Left forelimb (tissue), 1 donor: Measurements from ENCODE around the gene CDH18.
"Not testable (repeated sequence)": the region's sequence is repeated elsewhere in the genome, so short reads cannot be mapped to it uniquely, and the experiment has no call there.

Source experiments
- DNase-seq: peaks from one replicate; pipeline ENCODE4 v3.0.0-alpha.2; 2018; ENCODE audit warnings: low spot score

Gene CDH18

DNA sequence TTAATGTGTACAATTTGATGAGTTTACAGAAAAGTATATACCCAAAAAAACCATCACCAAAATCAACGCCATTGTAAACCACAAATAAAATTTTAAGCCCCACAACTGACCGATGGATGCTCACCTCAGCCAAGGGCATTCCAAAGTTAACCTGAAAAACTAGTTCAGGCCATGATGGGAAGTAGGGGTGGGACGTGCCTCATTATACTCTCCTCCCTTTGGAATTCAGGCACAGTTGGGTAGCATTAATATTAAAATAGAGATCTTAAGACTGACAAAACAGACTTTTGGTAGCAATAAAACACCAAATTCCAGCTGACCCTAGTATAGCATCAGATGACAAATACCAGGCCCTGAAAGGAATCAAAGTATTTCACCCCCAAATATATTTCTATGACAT is 129.0 kb downstream of the CDH18 start:
- DNase-seq = no peak

DNA sequence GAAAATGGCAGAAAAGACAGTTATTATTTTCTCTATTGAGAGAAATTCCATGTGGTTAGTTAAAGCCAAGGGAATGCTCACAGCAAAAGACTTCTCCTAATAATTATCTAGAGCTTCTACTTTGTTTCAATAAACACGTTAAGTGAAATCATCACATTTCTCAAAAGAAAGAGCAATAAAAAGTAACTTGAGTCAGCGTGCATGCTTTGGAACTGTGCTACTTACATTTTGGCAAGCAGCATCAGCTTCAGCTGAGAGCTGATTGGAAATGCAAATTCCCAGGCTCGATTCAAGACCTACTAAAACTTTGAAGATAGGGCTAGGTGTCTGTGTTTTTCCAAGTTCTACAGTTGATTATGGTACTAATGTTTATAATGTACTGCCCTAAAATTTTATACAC is 132.1 kb downstream of the CDH18 start:
- DNase-seq = no peak

DNA sequence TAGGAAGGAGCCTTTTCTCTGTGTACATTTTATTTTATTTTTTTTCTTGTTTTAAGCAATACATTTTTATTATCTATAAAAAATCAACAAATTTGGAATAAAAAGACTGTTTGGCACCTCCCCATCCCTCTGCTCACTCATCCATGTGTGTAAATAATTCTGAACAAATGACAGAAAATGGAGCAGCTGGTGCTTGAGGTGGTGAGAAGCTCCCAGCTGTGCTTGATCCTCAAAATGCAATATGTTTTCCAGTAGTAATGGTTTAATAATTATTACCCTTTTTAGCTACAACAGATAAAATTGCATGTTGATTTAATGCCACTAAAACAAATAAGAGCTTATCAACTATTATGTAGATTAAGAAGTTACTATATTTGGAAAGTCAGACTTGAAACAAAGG is 132.5 kb downstream of the CDH18 start:
- DNase-seq = no peak

DNA sequence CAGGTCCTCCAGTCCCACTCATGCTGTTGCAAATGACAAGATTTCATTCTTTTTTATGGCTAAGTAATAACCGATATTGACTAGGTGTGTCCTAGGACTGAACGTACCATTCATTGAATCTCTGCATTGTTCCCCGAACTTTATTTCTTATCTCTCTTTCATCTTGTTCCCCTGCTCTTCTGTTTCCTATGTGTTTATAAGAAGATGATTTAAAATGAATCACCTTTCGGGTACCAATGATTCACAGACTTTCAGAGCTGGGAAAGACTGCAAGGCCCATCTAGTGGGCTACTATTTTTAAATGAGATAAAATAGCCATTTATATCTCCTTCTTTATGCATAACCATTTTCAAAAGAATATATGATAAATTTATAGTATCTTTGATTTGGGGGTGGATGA is 133.0 kb downstream of the CDH18 start:
- no peak for DNase-seq

DNA sequence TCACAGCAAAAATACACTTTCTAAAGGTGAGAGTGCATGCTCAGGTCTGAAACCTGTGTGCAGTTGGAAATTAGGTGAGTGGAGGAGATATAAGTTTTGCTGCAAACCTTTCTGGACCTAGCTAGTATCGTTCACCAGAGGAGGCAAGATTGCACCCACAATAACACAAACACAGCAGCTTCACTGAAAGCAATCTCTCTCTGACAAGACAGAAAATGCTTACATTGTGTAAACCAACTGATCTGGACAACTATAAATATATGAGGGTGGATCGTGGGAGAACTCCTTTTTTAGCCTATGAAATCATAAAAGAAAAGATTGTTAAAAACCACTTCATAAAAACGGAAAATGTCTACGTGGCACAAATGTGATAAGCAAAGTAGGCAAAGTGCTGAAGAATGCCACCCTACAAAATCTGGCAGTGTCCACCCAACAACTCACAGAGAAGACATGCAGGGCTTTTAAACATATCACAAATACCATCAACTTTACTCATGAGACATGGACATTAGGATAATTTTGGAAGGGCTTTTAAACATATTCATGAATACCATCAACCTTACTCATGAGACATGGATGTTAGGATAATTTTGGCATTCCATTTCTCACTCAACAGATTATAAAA is 134.3 kb downstream of the CDH18 start:
- DNase-seq = no peak

DNA sequence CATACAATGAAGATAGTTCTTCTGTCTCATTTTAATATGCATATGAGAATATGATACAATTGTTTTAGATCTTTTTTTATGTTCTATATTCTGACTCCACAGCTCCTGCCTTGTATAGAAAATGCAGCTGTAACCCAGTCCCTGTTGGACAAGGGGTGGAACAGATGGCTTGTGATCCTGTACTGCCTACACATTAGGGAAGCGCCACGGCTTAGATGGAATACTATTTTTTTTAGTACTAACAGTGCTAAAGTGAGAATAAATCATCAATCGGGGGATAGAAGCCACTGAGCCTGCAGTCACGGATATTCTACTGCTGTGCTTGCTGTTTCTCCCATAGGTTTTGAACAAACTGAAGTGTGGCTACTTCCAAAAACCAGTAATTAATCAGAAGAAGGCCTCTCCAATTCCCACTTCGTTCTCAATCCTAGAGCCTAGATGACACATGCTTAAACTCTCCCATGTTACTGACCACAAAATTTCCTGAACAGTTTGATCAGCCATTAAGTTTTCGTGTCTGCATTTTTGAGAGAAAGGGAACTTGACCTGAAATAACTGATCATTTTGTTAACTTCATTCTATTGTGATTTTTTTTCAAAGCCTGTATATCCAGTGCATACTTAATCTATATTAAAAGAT is 150.3 kb downstream of the CDH18 start:
- no peak for DNase-seq

DNA sequence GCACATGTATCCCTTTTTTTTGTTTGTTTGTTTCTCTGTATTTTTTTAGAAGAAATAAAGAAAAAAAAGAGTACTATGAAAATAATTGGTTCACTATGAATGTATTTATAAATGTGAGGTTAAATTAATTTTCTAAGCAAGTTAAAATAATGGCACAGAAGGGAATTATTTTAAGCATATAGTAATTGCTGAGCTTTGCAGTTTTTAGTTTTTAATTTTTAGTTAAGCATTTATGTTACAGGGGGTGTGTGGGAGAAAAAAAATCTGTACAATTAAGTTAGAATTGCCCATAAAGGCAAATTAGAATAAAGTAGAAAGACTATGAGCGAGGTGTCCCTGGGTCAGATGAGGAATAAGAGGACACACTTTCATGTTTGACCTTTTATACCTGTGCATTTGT is 152.6 kb downstream of the CDH18 start:
- no peak for DNase-seq

DNA sequence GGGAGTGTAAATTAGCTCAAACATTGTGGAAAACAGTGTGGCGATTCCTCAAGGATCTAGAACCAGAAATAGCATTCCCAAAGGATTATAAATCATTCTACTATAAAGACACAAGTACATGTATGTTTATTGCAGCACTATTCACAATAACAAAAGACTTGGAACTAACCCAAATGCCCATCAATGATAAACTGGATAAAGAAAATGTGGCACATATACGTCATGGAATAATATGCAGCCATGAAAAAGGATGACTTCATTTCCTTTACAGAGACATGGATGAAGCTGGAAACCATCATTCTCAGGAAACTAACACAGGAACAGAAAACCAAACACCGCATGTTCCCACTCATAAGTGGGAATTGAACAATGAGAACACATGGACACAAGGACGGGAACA is 175.3 kb downstream of the CDH18 start:
- DNase-seq = not testable (repeated sequence)

DNA sequence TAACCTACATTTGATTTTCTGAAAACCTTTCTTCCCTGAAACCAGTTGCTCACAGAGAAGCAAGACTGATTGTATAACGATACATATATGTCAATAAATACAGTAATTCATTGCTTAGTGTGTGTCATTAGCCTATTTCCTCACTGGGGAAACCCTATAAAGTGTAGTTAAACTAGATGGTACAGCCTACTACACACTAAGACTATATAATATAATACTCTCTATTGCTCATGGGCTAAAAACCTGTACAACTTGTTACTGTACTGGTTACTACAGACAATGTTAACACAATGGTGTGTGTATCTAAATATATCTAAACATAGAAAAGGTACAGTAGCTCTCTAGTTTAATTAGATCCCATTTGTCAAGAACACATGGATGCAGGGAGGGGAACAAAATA is 181.2 kb downstream of the CDH18 start:
- DNase-seq = no peak

DNA sequence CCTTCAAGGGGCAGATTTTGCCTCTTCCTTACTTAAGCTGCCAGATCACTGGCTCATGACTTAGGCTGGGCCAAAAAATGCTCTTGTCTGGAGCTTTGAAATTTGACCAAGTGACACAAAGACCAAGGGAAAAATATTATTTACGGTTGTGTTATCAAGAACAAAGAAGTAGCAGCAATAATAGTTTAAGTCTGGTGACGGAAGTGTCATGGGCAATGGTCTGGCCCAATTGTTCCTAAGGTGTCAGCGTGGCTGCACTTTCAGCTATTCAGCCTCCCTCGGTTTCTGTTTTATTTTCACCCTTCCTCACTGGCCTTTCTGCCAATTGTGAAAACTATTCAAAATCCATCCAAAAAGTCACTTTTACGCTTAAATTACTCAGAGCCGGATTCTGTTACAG is 185.3 kb downstream of the CDH18 start:
- DNase-seq = no peak

DNA sequence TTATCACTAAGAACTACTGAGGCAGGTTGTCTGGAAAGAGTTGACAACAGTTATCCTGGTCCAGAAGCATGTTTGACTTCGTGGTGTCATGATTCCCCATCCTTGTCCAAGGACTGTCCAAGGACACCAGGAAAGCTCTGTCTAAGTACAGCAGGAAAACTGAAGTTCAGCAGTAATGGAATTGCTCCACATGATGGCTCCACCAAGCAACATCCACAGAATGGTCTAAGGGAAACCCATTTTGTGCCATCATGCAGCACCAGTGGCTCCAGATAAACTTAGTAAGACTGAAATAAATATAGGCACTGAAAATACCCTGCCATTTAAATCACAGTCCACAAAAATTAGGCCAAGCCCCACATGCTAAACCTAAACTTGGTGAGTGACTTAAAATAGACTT is 192.8 kb downstream of the CDH18 start:
- no peak for DNase-seq

DNA sequence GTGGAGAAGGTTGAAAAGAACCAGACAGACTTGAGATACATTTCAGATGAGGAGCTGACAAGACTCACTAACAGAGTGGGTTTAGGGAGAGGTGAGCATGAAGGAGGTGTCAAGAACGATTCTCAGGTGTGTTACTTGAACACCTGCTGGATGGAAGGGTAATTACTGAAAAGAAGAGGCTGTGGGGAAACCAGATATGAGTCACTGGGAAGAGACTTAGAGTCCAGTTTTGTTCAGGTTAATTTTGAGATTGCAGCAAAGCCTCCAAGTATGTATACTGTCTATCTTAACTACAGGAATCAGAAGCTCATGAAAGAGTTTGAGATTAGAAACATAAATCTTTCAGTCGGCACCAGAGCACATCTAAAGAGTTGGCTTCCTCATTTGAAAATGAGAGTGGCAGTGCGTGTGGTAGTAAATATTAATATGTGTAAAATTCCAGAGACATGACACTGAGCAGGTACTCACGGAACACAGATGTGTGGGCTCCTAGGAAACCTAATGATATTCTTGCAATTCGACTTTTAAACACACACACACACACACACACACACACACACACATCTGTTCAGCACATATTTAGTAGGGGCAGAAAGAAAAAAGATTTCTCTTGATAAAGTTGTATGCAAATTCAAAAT is 197.1 kb downstream of the CDH18 start:
- DNase-seq = no peak

DNA sequence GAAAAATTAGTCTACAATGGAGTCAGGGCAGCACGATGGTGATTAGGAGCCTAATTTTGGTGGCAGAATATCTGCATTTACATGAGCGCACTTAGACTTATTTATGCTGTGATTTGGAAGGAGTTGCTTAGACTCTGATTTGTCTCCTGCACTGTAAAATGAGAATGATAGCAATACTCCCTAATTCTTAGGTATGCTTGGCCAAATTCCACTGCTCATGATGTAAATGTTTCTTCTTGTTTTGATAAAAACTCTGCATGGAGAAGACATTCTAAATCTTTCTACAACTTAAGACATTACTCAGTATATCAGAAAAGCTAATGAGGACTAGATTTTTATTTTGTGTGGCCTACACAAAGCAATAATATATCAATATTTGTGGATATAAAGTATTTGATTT is 205.4 kb downstream of the CDH18 start:
- DNase-seq = no peak

DNA sequence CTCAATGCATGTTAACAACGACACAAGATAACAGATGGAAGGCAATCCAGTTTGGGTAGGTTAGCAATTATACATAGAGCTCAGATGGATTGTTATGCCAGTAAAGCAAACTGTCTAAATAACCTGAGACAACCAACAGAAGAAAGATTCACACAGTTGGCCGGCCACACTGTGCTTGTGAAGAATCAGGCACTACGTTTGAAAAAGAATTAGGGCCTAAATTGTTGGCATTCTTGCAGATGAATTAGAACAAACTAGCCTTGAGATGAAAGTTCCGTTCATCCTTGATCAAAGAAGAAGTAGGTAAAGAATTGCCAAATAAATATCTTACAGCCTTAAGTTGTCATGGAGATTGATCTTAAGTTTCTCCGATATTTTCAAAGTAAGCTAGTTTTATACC is 210.6 kb downstream of the CDH18 start:
- no peak for DNase-seq

DNA sequence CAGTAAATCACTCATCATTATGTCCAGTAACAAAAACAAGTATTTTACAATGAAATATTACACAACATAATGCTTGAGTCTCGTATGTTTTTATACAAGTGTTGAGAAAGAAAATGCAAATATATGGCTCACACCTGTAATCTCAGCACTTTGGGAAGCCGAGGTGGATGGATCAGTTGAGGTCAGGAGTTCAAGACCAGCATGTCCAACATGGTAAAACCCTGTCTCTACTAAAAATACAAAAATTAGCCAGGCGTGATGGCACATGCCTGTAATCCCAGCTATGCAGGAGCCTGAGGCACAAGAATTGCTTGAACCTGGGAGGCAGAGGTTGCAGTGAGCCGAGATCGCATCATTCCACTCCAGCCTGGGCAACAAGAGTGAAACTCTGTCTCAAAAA is 211.1 kb downstream of the CDH18 start:
- DNase-seq = not testable (repeated sequence)

DNA sequence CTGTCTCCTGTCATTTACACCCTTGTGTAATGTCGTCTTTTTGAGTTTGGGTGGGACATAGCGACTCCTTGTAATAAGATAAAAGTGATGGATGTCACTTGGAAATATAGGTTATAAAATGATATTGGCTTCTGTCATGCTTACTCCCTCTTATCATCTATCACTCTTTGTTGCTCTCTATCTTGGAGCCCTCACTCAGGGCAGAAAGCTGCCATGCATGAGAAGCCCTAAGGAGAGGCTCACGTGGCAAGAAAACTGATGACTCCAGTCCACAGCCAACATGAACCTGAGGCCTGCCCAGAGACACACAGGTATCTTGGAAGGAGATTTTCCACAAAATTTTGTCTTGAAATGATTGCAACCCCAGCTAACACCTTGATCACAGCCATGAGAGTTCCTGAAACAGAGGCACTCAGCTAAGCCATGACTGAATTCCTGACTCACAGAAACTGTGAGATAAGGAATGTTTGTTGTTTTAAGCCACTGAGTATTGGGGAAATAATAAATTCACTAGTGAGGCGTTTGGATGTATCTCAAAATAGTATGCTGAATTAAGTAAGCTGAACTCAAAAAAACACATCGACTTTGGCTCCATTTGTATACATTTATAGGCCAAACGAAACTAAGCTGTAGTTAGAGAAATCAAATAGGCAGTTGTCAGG is 216.7 kb downstream of the CDH18 start:
- DNase-seq = no peak

DNA sequence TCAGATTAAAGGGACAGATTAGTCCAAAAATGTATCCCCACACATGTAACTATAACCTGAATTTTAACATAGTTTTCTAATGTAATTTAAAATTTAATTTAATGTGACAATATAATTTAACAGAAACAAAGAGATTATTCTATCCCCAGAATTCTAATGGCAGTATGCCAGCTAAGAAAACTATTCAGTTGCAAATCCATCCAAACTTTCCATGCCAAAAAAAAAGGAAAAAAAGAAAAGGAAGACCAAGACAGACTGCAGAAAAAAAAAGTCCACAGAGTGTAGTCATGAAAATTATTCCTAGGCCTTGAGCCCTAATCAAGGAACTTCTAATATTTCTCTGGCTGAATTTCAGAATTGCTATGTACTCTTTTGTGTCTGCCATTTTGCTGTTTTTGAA is 217.6 kb downstream of the CDH18 start:
- no peak for DNase-seq

DNA sequence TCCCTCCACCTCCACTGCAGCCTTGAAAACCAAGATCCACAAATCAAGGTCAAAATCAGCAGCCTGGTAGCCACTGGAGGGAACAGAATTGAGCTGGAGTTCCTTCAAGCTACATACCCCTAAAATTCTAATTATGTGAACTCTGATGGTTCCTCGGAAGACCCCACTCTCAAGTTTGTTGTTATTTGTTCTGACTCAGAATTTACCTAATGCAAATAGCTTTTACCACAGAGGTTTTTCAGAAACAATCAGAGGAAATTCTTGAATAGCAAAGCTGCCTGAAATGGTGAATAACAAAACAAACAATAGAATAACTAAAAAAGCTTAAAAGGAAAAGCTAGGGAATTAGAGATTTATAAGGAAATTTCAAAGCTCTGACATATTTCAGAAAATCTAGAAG is 220.0 kb downstream of the CDH18 start:
- DNase-seq = no peak

DNA sequence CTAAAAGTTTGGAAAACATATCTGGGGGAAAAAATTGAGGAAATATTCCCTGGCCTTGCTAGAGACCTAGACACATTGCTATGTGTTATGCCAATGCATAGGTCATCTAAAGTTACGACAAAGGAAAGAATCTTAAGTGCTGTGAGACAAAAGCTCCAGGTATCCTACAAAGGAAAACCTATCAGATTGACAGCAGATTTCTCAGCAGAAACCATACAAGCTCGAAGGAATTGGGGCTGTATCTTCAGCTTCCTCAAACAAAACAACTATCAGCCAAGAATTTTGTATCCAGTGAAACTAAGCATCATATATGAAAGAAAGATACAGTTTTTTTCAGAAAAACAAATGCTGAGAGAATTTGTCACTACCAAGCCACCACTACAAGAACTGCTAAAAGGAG is 234.4 kb downstream of the CDH18 start:
- DNase-seq = no peak

DNA sequence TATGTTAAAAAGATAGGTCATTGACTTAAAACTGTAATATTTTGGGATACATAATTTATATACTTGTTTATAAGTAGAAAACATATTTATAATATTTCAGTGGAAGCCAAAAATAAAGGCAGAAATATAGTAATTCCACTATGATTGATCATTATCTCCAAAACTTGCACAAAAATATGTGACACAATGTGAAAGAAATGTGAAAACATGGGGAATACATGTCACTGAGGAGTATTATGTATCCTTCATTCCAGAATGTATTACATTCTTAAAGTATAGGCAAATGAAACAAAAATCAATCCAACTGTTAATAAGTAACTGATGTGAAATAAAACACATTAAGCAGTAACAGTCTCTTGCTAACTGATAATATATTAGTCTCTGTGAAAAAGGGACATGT is 236.7 kb downstream of the CDH18 start:
- DNase-seq = no peak

DNA sequence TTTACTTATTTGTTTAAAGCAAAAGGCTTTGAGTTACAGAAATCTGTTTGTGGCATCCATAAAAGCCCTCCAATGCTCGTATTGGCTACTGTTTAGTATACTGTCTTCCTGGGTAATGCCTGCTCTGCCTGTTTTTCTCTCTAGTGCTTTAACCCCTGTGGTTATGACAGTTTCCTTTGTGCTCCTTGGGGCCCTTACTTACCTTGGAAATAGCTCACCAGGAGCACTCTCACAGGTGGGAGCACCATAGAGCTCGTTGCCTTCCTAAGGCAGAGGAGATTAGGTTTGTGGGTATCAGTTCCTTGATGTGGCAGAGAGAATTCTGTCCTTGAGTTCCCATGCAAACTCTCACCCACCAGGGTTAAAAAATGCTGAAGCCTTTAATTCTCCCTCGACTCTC is 242.8 kb downstream of the CDH18 start:
- DNase-seq = no peak

DNA sequence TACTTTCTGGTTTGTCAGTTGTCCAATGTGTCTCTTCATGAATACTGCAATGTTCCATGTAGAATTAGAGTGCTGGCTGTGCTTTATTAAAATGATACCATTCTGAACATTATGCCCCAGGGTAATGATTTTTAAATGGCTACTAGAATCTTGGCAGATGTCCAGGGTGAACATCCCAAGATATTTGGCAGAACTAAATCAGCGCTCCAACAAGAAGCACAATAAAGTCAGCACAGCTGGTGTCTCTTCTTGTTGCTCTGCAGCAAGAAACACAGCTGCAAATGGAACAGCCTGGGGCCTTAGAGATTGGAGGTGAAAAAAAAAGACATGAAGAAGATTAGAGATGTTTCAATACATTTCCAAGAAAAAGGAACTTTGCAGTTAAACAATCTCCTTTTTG is 248.3 kb downstream of the CDH18 start:
- DNase-seq = no peak

DNA sequence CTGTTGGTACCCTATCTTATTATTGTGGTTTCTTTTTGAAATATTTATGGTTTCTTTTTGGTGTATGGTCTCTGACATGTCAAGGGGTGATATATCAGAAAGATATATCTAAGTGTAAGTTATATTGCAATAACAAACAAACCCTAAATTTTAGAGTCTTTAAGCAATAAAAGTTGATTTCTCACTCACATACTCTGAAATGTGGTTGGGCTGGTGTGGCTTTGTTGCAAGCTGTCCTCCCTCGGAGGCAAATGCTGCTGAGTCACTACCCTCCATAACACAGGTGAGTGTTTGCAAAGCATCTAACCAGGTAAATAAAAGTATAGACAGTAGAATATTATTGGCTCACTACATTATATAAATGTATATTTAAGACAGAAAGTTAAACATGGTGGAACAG is 253.2 kb downstream of the CDH18 start:
- no peak for DNase-seq
